ENCODE measurements around the gene NVL. TPM values are rescaled to one million over a fixed set of nuclear protein-coding genes. Genes with fewer than 3 reads are reported as not detected.

Gene NVL
- total and polyA plus RNA-seq, 2 donors (not counting 3 experiments of a cell fraction or from before 2014, with no cell fraction given) = 16.7 to 30.3 TPM

DNA sequence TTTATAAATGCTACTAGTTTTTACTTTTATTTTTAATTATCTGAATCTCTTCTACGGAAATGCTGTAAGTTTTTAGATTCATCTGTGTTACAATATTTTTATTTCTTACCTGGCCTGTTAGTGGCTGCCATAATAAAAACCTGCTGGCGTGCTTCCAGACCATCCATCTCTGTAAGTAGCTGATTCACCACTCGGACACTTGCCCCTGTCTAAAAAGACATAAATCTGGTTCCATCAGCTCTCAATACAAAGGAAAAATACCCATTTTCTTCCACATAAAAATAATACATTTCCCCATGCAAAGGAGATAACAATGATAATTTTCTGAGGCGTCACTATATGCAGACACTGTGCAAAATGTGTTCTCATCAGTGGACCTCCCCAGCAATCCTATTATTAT, 62.0 kb downstream of the NVL start:
- H3K4me2 ChIP-seq (ENCODE audit: insufficient read depth, low read length) = no peak overlapping the region
- no peak overlapping the region for H3K4me3 ChIP-seq (replicated peaks in 1 of 3; ENCODE audit: insufficient read depth in 1 of 3, low read depth in 1 of 3, low read length in 3 of 3)
- CTCF ChIA-PET = interaction anchor here (1.3 to 1.8 kb wide), 4 partner anchors 9 to 152 kb away, joined by 3 to 4 read pairs (median 4); no protein-coding TSS in a partner anchor
- peaks cover 0 to 7% of the 10 kb centered on the region in 2 experiments for H3K36me3 ChIP-seq (ENCODE audit: control insufficient read depth in 2 of 2, extremely low read depth in 1 of 2, insufficient read depth in 2 of 2, low read length in 2 of 2)
- DNase-seq (ENCODE audit: low read depth, low spot score) (no peak), FAIRE-seq (no peak)
- no peaks in the 10 kb centered on the region for H3K27me3 ChIP-seq (ENCODE audit: control insufficient read depth in 2 of 2, insufficient read depth in 2 of 2, low read length in 2 of 2)
- H3K9ac ChIP-seq (replicated peaks; ENCODE audit: extremely low read depth, insufficient read depth, low read length) = no peak overlapping the region
- H3K79me2 ChIP-seq (ENCODE audit: control insufficient read depth, insufficient read depth, low read length) = no peaks in the 10 kb centered on the region
- H3K4me1 ChIP-seq (ENCODE audit: control insufficient read depth, extremely low read depth, insufficient read depth, low read length) = peaks cover 8% of the 10 kb centered on the region
- no TSS peak for BruUV-seq (replicated peaks)
- no peak overlapping the region for H2AFZ ChIP-seq (ENCODE audit: low read depth, low read length)
- no peaks in the 10 kb centered on the region for H4K20me1 ChIP-seq (replicated peaks; ENCODE audit: control insufficient read depth, extremely low read depth, insufficient read depth, low read length)
- no peaks in the 10 kb centered on the region for H3K9me3 ChIP-seq (replicated peaks; ENCODE audit: control insufficient read depth, insufficient read depth, low read length)
- no peak overlapping the region for H3K27ac ChIP-seq (ENCODE audit: insufficient read depth, low read depth, low read length)
- H3K9me1 ChIP-seq (replicated peaks; ENCODE audit: control insufficient read depth, extremely low read depth, insufficient read depth, low read length) = no peaks in the 10 kb centered on the region
- no peak for TF ChIP-seq FOS (IDR thresholded peaks at IDR 0.05; ENCODE audit: borderline replicate concordance, insufficient read depth, low read length)
- no peak for TF ChIP-seq GATA2 (IDR thresholded peaks at IDR 0.05; ENCODE audit: insufficient read depth, insufficient read length, low read depth, low read length)
- TF ChIP-seq JUN (IDR thresholded peaks at IDR 0.05; ENCODE audit: borderline replicate concordance, insufficient read depth, insufficient read length, low read depth) = no peak
- no peak for TF ChIP-seq POLR2A (IDR thresholded peaks at IDR 0.05; ENCODE audit: low read depth, low read length)
- intact Hi-C loops (cut with micrococcal nuclease) (no loop called here), dilution Hi-C loops (cut with MboI; ENCODE audit: extremely low pct_ligation_motif_present, low sequenced_read_pairs) (no loop called here)
- POLR2A ChIA-PET = no interaction called here

DNA sequence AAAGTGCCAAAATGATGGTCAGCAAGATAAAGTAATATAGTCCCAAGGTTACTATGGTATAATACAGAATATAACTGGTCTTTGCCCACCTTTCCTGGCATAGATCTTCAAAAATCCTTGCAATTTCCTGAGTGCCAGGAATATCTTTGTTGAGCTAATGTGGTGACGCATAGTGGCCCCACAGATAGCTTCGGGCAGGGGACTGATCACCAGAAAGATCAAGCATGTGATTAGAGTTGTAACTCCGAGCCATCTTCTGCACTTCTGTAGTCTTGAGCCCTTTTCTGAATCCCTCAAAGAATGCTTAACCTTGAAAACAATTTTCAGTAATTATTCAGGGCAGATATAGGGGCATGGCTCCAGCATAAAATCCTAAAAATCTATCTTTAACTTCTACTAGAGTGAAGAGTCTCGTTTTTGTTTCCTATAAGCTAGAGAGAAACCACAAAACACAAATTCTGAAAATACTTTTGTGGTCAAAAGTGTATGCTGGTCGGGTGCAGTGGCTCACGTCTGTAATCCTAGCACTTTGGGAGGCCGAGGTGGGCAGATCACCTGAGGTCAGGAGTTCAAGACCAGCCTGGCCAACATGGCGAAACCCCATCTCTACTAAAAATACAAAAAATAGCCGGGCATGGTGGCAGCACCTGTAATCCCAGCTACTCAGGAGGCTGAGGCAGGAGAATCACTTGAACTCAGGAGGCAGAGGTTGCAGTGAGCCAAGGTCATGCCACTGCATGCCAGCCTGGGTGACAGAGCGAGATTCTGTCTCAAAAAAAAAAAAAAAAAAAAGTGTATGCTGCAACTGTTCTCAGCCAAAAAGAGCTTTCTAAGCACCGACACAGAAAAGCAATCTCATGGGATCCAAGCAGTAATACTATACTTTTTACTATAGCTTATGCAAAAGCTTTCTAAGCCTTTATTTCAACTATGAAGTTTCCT, 62.8 kb downstream of the NVL start:
- Histone ChIP-seq H3K9me1 (replicated peaks; ENCODE audit: control insufficient read depth, extremely low read depth, insufficient read depth, low read length) (no peaks in the 10 kb centered on the region), H2AFZ (ENCODE audit: low read depth, low read length) (no peak overlapping the region), H3K27ac (ENCODE audit: insufficient read depth, low read depth, low read length) (no peak overlapping the region), H3K27me3 (ENCODE audit: control insufficient read depth in 2 of 2, insufficient read depth in 2 of 2, low read length in 2 of 2) (no peaks in the 10 kb centered on the region), H4K20me1 (replicated peaks; ENCODE audit: control insufficient read depth, extremely low read depth, insufficient read depth, low read length) (no peaks in the 10 kb centered on the region), H3K36me3 (ENCODE audit: control insufficient read depth in 2 of 2, extremely low read depth in 1 of 2, insufficient read depth in 2 of 2, low read length in 2 of 2) (peaks cover 0 to 7% of the 10 kb centered on the region in 2 experiments), H3K79me2 (ENCODE audit: control insufficient read depth, insufficient read depth, low read length) (no peaks in the 10 kb centered on the region), H3K9ac (replicated peaks; ENCODE audit: extremely low read depth, insufficient read depth, low read length) (no peak overlapping the region), H3K4me3 (replicated peaks in 1 of 3; ENCODE audit: insufficient read depth in 1 of 3, low read depth in 1 of 3, low read length in 3 of 3) (no peak overlapping the region), H3K4me2 (ENCODE audit: insufficient read depth, low read length) (no peak overlapping the region), H3K4me1 (ENCODE audit: control insufficient read depth, extremely low read depth, insufficient read depth, low read length) (peaks cover 15% of the 10 kb centered on the region), H3K9me3 (replicated peaks; ENCODE audit: control insufficient read depth, insufficient read depth, low read length) (no peaks in the 10 kb centered on the region)
- TF ChIP-seq, protein P1, sequence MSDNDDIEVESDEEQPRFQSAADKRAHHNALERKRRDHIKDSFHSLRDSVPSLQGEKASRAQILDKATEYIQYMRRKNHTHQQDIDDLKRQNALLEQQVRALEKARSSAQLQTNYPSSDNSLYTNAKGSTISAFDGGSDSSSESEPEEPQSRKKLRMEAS (IDR thresholded peaks at IDR 0.05; ENCODE audit: insufficient read depth, insufficient read length) = no peak
- TF ChIP-seq POLR2AphosphoS5 (IDR thresholded peaks at IDR 0.05; ENCODE audit: insufficient read depth, low read depth, low read length) (no peak), FOS (IDR thresholded peaks at IDR 0.05; ENCODE audit: borderline replicate concordance, insufficient read depth, low read length) (no peak), GATA2 (IDR thresholded peaks at IDR 0.05; ENCODE audit: insufficient read depth, insufficient read length, low read depth, low read length) (no peak)
- no peak for FAIRE-seq
- ChIA-PET CTCF (interaction anchor here (1.0 to 1.8 kb wide), 6 partner anchors 10 to 151 kb away, joined by 3 to 4 read pairs (median 4); no protein-coding TSS in a partner anchor), POLR2A (no interaction called here)
- BruUV-seq (replicated peaks) = no TSS peak
- intact Hi-C loops (cut with micrococcal nuclease) = no loop called here
- DNase-seq (ENCODE audit: low read depth, low spot score) = no peak
- dilution Hi-C loops (cut with MboI; ENCODE audit: extremely low pct_ligation_motif_present, low sequenced_read_pairs) = no loop called here

All from endothelial cell of umbilical vein (primary cell).